ENCODE measurements around the gene TGM6.

DNA sequence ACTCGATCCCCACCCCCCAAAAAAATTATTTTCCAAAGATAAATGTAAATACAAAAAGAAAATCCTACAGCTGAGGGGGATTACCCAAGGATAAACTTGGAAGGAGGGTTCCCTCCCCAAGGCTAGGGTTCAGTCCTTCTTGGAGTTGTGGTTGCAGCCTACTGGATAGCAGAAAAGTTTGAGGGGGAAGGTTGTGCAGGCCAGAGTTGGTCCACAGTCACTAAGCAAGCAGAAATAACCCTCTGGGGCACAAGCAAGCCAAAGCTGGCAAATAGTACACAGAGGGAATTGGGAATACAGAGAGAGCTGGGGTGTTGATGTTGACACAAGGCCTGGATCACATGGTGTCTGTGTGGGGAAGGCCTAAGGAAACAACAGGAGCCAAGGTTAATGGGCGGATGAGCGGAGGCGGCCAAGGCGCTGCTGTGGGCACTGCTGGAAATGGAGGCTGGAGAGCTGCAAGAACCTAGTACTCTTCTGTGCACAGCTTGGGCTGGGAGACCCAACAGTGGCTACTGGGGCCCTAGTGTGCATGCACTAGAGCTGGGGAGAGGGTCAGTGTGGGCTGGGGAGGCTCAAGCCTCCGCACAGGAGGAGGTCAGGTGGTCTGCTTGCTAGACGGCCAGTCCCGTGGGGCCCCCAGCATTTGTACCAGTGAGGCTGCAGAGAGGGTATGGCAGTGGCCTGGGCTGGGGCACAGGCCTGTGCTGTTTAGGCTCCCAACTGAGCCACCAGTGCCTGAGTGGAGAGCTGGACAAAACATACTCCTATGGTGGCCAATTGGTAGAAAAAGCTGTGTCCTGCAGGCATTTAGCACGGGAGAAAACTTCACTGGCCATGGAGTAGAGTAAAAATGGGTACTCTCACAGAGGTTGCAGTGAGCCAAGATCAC lies 95.4 kb downstream of the TGM6 start:
- no peak for TF ChIP-seq NFYB (IDR thresholded peaks at IDR 0.05; ENCODE audit: extremely low read depth, insufficient read length)
- TF ChIP-seq, protein P1, sequence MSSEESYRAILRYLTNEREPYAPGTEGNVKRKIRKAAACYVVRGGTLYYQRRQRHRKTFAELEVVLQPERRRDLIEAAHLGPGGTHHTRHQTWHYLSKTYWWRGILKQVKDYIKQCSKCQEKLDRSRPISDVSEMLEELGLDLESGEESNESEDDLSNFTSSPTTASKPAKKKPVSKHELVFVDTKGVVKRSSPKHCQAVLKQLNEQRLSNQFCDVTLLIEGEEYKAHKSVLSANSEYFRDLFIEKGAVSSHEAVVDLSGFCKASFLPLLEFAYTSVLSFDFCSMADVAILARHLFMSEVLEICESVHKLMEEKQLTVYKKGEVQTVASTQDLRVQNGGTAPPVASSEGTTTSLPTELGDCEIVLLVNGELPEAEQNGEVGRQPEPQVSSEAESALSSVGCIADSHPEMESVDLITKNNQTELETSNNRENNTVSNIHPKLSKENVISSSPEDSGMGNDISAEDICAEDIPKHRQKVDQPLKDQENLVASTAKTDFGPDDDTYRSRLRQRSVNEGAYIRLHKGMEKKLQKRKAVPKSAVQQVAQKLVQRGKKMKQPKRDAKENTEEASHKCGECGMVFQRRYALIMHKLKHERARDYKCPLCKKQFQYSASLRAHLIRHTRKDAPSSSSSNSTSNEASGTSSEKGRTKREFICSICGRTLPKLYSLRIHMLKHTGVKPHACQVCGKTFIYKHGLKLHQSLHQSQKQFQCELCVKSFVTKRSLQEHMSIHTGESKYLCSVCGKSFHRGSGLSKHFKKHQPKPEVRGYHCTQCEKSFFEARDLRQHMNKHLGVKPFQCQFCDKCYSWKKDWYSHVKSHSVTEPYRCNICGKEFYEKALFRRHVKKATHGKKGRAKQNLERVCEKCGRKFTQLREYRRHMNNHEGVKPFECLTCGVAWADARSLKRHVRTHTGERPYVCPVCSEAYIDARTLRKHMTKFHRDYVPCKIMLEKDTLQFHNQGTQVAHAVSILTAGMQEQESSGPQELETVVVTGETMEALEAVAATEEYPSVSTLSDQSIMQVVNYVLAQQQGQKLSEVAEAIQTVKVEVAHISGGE (CRISPR knock-in tag; IDR thresholded peaks at IDR 0.05), result no peak
- no peak for TF ChIP-seq CBFB (CRISPR knock-in tag; IDR thresholded peaks at IDR 0.05)
- TF ChIP-seq COPS2 (conservative IDR thresholded peaks at IDR 0.05), result no peak

Measured in K562 (cell line).